B cell (primary cell): ENCODE data around the gene WNT6. TPM values are rescaled to one million over a fixed set of nuclear protein-coding genes. Genes with fewer than 3 reads are reported as not detected.

Experiments
- ATAC-seq: fragments of 200-7000 bp; cut with Tn5 transposase; one replicate; pipeline ENCODE4 v1.10.0; 2021; ENCODE audit warnings: low read depth, mild to moderate bottlenecking, moderate number of reproducible peaks, moderate library complexity
- CTCF ChIA-PET: fragments of 350-600 bp; sonication (Branson Sonifier 250); formaldehyde crosslinking; loops from one replicate; lab custom pipeline; 2021; ENCODE audit warnings: antibody characterized with exemption, inconsistent platforms; lab: Charles Lee
- POLR2A ChIA-PET: fragments of 350-600 bp; sonication (Branson Sonifier 250); formaldehyde crosslinking; loops from one replicate; lab custom pipeline; 2021; ENCODE audit warnings: antibody characterized with exemption; lab: Charles Lee
- DNase-seq: peaks from one replicate; pipeline ENCODE4 v3.0.0; 2013
- H2AFZ ChIP-seq: 2 replicates; pipeline ENCODE4 v1.6.1; 2012; ENCODE audit warnings: mild to moderate bottlenecking, low read depth, low read length; ENCODE audit not compliant: insufficient read depth, poor library complexity, severe bottlenecking
- H3K27ac ChIP-seq, 2 donors: 1 replicate in 1 of 2; 2 replicates in 1 of 2; pipeline ENCODE4 v1.5.1; 2012 to 2013; ENCODE audit warnings: low read length in 2 of 2, mild to moderate bottlenecking in 2 of 2, moderate library complexity in 1 of 2
- H3K27me3 ChIP-seq, 4 experiments: fragments of 200-600 bp in 1 of 4; sonication (generic) in 1 of 4; replicated peaks in 1 of 4; 1 replicate in 2 of 4; 2 replicates in 2 of 4; pipeline versions ENCODE4 v1.6.1 to v1.7.0; 2013 to 2016; ENCODE audit warnings: low read length in 3 of 4, mild to moderate bottlenecking in 2 of 4, mixed read lengths in 1 of 4, moderate library complexity in 1 of 4; ENCODE audit not compliant: insufficient read depth in 4 of 4, control insufficient read depth in 3 of 4; ENCODE audit errors: control extremely low read depth in 1 of 4
- H3K36me3 ChIP-seq, 2 experiments: replicated peaks in 1 of 2; 1 replicate in 1 of 2; 2 replicates in 1 of 2; pipeline versions ENCODE4 v1.6.1 to v1.7.1; 2013; ENCODE audit warnings: low read length in 1 of 2; ENCODE audit not compliant: insufficient read depth in 2 of 2, control insufficient read depth in 1 of 2; ENCODE audit errors: control extremely low read depth in 1 of 2, extremely low read depth in 1 of 2
- H3K4me1 ChIP-seq, 2 donors: fragments of 200-600 bp in 1 of 2; sonication (generic) in 1 of 2; 1 replicate in 1 of 2; 2 replicates in 1 of 2; pipeline versions ENCODE4 v1.5.1 to v1.6.1; 2013 to 2017; ENCODE audit warnings: low read length in 2 of 2; ENCODE audit not compliant: control insufficient read depth in 2 of 2, insufficient read depth in 2 of 2
- H3K4me2 ChIP-seq: replicated peaks from 2 replicates; pipeline ENCODE3; 2012; ENCODE audit warnings: mild to moderate bottlenecking, low read depth, low read length; ENCODE audit not compliant: poor library complexity, severe bottlenecking
- H3K4me3 ChIP-seq, 5 experiments: fragments of 200-600 bp in 1 of 5; sonication (generic) in 1 of 5; 1 replicate in 3 of 5; 2 replicates in 2 of 5; pipeline versions ENCODE4 v1.5.1 to v1.7.0; 2011 to 2016; ENCODE audit warnings: low read length in 4 of 5, mild to moderate bottlenecking in 4 of 5, low read depth in 2 of 5, control low read depth in 1 of 5, moderate library complexity in 1 of 5; ENCODE audit not compliant: insufficient read depth in 1 of 5; ENCODE audit errors: control extremely low read depth in 1 of 5, extremely low read depth in 1 of 5
- H3K79me2 ChIP-seq: fragments of 200-600 bp; sonication (generic); one replicate; pipeline ENCODE4 v1.6.0; 2016; ENCODE audit warnings: low read length; ENCODE audit not compliant: control insufficient read depth, insufficient read depth
- H3K9ac ChIP-seq: fragments of 200-600 bp; sonication (generic); 2 replicates; pipeline ENCODE4 v1.6.1; 2017; ENCODE audit warnings: mild to moderate bottlenecking, low read length, moderate library complexity
- H3K9me3 ChIP-seq, 3 donors: one replicate each; pipeline versions ENCODE4 v1.6.1 to v1.7.1; 2013; ENCODE audit warnings: low read length in 2 of 3; ENCODE audit not compliant: control insufficient read depth in 2 of 3, insufficient read depth in 1 of 3; ENCODE audit errors: control extremely low read depth in 1 of 3
- H4K20me1 ChIP-seq: 2 replicates; pipeline ENCODE4 v1.6.0; 2012; ENCODE audit warnings: mild to moderate bottlenecking, low read length; ENCODE audit not compliant: insufficient read depth, control insufficient read depth, poor library complexity, severe bottlenecking
- H3K27ac Mint-ChIP-seq: one replicate; pipeline ENCODE4 v1.8.0; 2021; ENCODE audit warnings: mixed read lengths
- H3K27me3 Mint-ChIP-seq: one replicate; pipeline ENCODE4 v1.8.0; 2021; ENCODE audit warnings: mixed read lengths
- H3K4me1 Mint-ChIP-seq: one replicate; pipeline ENCODE4 v1.8.0; 2021; ENCODE audit warnings: mixed read lengths
- H3K4me3 Mint-ChIP-seq: one replicate; pipeline ENCODE4 v1.8.0; 2021; ENCODE audit warnings: mixed read lengths
- H3K9me3 Mint-ChIP-seq: one replicate; pipeline ENCODE4 v1.8.0; 2022; ENCODE audit warnings: mixed read lengths; ENCODE audit not compliant: insufficient read depth
- EZH2 ChIP-seq: IDR thresholded peaks from 2 replicates; pipeline ENCODE4 v1.6.1; 2012; ENCODE audit warnings: borderline replicate concordance, low read depth, mild to moderate bottlenecking, moderate library complexity, low read length; ENCODE audit not compliant: insufficient read depth, poor library complexity, severe bottlenecking
- WGBS: methylation state at CpG from one replicate; pipeline ENCODE4 v1.1.5; 2013; ENCODE audit warnings: missing lambda C conversion rate; ENCODE audit not compliant: insufficient coverage; 5-methylcytosine and 5-hydroxymethylcytosine counted together
- intact Hi-C: fragments of 100-400 bp; cut with micrococcal nuclease; formaldehyde crosslinking; loops from one replicate; pipeline ENCODE4 v1.10.0; 2022
- polyA plus RNA-seq: library from polyadenylated mRNA; depleted of rRNA; stranded (reverse); fragments of >200 nt; gene quantifications from 2 replicates; pipeline ENCODE4 v1.2.3, GENCODE V29; 2012
- total RNA-seq, 2 donors: library from RNA; stranded (reverse); fragments of 120-200 nt in 1 of 2; gene quantifications; 1 replicate in 1 of 2; 2 replicates in 1 of 2; pipeline versions ENCODE4 v1.2.3 to v1.2.4, GENCODE V29; 2013 to 2022
- TF ChIP-seq, protein P1 (sequence below): fragments of 200-600 bp; IDR thresholded peaks from one replicate; pipeline ENCODE4 v1.8.0; 2022; ENCODE audit warnings: antibody characterized with exemption, mild to moderate bottlenecking

WNT6 gene
- total and polyA plus RNA-seq, 2 donors (not counting 1 experiment from before 2014, with no cell fraction given) = 0.84 to 2.0 TPM

GRCh38 chr2:218856167-218856895 lies 3.3 kb upstream of the WNT6 start:
- CTCF ChIA-PET = interaction anchor here (0.9 to 10.3 kb wide), 4 partner anchors 14 to 42 kb away, joined by 3 to 129 read pairs (median 68); partner anchors contain the start of gene WNT10A
- Histone ChIP-seq H4K20me1 (no peaks in the 10 kb centered on the region), H3K9ac (no peak overlapping the region), H3K4me1 (peaks cover 27 to 32% of the 10 kb centered on the region in 2 donors), H3K27ac (no peak overlapping the region), H2AFZ (no peak overlapping the region), H3K9me3 (peaks cover 0 to 17% (median 0%) of the 10 kb centered on the region in 3 donors), H3K36me3 (no peaks in the 10 kb centered on the region), H3K79me2 (no peaks in the 10 kb centered on the region), H3K27me3 (peaks cover 0 to 80% (median 45%) of the 10 kb centered on the region in 4 experiments), H3K4me3 (no peak overlapping the region), H3K4me2 (no peak overlapping the region)
- Mint-ChIP-seq H3K9me3 (no peaks in the 10 kb centered on the region), H3K27ac (no peak overlapping the region), H3K4me3 (no peak overlapping the region), H3K4me1 (peaks cover 20% of the 10 kb centered on the region), H3K27me3 (peaks cover 74% of the 10 kb centered on the region)
- WGBS = 31% methylated on average over 9 of the region's 12 CpGs
- intact Hi-C loops = no loop called here
- POLR2A ChIA-PET = interaction anchor here (0.7 kb wide), 1 partner anchor 36 kb away, joined by 3 read pairs; no protein-coding TSS in a partner anchor
- no peak for ATAC-seq
- TF ChIP-seq, protein P1, sequence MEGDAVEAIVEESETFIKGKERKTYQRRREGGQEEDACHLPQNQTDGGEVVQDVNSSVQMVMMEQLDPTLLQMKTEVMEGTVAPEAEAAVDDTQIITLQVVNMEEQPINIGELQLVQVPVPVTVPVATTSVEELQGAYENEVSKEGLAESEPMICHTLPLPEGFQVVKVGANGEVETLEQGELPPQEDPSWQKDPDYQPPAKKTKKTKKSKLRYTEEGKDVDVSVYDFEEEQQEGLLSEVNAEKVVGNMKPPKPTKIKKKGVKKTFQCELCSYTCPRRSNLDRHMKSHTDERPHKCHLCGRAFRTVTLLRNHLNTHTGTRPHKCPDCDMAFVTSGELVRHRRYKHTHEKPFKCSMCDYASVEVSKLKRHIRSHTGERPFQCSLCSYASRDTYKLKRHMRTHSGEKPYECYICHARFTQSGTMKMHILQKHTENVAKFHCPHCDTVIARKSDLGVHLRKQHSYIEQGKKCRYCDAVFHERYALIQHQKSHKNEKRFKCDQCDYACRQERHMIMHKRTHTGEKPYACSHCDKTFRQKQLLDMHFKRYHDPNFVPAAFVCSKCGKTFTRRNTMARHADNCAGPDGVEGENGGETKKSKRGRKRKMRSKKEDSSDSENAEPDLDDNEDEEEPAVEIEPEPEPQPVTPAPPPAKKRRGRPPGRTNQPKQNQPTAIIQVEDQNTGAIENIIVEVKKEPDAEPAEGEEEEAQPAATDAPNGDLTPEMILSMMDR = no peak
- no peak for TF ChIP-seq EZH2
- no peak for DNase-seq

DNA sequence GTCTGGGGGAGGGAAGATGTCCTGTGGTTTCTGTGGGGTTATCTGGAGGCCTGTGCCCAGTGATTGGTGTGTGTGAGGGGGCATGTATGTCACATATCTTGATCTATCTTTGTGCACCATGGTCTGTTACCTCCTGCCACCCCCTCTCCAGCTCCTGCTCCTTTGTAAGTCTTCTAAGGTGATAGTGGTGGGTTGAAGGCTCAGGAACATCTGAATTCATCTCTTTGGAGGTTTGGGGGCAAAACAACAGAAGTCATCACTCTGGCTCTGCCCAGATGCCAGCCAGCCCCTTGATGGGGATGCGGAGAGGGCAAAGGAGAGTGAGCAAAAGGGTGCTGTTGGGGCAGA lies 2.7 kb upstream of the WNT6 start:
- POLR2A ChIA-PET = no interaction called here
- no peak overlapping the region for H2AFZ ChIP-seq
- ATAC-seq = no peak
- H3K4me2 ChIP-seq = no peak overlapping the region
- no peaks in the 10 kb centered on the region for H4K20me1 ChIP-seq
- TF ChIP-seq EZH2 = no peak
- TF ChIP-seq, protein P1 = no peak
- no peak overlapping the region for H3K4me3 ChIP-seq
- H3K36me3 ChIP-seq = no peaks in the 10 kb centered on the region
- Mint-ChIP-seq H3K27ac (no peak overlapping the region), H3K27me3 (peaks cover 79% of the 10 kb centered on the region), H3K9me3 (no peaks in the 10 kb centered on the region), H3K4me1 (peaks cover 21% of the 10 kb centered on the region), H3K4me3 (no peak overlapping the region)
- H3K4me1 ChIP-seq = peaks cover 27 to 36% of the 10 kb centered on the region in 2 donors
- peaks cover 0 to 83% (median 50%) of the 10 kb centered on the region in 4 experiments for H3K27me3 ChIP-seq
- no peak overlapping the region for H3K27ac ChIP-seq
- peaks cover 0 to 17% (median 0%) of the 10 kb centered on the region in 3 donors for H3K9me3 ChIP-seq
- H3K9ac ChIP-seq = no peak overlapping the region
- DNase-seq = no peak
- intact Hi-C loops = no loop called here
- WGBS = 43% methylated on average over 1 of the region's 1 CpG
- CTCF ChIA-PET = interaction anchor here (5.6 to 10.3 kb wide), 2 partner anchors 20 to 42 kb away, joined by 26 to 129 read pairs; partner anchors contain the start of gene WNT10A
- H3K79me2 ChIP-seq = no peaks in the 10 kb centered on the region
